Activated CD4-positive, alpha-beta T cell treated with anti-CD3 and anti-CD28 coated beads, Interleukin-2, Interleukin-6, amounts not matched to agents 100 ng/mL and 50 ng/mL, durations not matched to agents 16 hours and 8 hours (primary cell): ENCODE data around the gene ABI2.
A peak's percentile ranks its signal among the peaks of the same experiment; 100 is the strongest.

Experiments used
- DNase-seq: peaks from one replicate; pipeline ENCODE4 v3.0.0-alpha.2; 2020

The ABI2 gene

DNA sequence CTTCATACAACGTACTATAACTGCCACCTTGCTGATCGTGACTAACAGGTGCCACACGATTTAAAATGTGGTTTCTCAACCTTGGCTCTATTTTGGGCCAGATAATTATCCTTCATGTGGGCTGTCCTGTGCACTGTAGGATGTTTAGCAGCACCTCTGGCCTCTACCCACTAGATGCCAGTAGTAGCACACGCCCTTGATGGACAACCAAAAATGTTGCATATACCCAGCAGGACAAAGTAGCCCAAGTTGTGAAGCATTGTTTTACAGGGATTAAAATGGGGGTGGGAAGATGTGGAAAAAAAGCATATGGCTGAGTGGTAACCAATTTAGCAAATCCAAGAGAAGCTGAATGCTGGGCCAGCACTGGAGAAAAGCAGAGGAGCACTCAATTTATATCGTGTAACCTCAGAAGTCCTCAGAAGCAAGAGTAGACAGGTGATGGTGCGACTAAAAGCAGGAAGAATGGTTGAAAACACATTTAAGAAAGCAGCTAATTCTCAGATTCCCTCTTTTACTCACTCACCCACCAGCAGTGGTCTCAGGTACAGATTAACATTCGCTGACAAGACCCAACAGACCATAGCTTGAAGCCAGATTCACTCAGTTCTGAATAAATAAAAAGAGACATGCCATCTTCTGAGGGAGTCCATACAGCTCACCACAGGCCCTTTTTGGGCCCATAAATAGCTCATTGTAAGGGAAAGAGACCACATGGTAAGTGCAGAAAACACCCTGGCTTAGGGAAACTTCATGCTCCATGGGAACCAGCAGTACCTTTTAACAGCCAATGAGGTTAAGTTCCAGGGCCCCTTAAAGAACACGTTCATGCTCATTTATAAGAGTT lies 156.3 kb downstream of the ABI2 start:
- peak; percentile 60 for DNase-seq

DNA sequence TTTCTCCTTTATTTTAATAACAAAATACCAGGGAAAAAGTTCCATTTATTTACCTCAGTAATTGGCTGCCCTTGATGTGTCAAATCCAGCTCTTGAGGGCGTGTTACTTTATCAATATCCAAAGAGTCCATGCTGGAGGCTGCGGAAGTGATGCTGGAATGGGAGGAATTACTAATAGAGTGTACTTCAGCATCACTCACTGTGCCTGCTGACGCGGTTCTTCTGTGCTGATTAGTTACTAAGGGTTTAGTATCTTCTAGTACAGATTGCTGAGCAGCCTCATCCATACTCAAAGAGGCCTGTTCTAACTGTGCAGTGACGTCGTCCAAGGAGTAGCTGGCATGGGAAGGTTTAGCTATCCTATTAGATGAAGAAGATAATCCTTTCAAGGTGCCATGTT lies 161.3 kb downstream of the ABI2 start:
- DNase-seq = no peak

DNA sequence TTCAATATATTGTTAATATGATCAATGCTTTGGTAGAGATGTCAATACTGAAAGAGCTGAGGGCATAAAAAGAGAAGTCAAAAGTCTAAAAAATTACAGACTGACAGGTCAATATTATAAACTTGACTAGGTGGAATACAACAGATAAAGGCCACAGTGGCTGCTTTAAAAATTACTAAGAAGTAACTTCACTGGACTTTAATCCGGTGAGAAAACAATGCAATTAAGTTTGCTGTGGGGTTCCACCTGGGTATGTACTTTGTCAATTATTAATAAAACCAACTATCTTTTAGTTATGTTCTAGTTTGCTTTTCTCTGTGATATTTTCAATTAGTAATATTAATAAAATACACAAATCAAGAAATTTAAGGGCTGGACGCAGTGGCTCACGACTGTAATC lies 162.2 kb downstream of the ABI2 start:
- no peak for DNase-seq

DNA sequence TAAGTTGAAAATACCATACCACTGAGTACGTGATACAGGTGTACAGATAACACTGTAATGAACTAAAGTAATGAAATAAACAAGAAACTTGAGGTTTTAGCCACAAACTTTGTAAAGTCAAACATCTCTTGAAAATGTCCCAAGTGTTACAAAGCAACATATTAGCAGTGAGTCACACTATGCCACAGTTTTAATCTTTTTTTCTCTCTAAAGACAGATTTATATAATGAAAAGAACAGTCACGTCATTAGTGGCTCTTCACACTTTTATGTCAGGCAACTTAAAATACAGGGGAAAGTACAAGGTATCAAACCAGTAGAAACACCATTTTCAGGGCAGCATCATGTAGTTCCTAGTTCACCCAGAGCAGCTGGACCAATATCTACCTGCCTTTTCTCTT lies 164.8 kb downstream of the ABI2 start:
- DNase-seq = no peak
